GM19467 (cell line): ENCODE results near the gene SFXN5.
A peak's percentile ranks its signal among the peaks of the same experiment; 100 is the strongest.
"Not testable (repeated sequence)": the region's sequence is repeated elsewhere in the genome, so short reads cannot be mapped to it uniquely, and the experiment has no call there.

Source experiments
- ATAC-seq: cut with Tn5 transposase; IDR thresholded peaks from one replicate; pipeline ENCODE4 v1.9.1; 2021; ENCODE audit warnings: mild to moderate bottlenecking, moderate library complexity; ENCODE audit not compliant: unreplicated experiment

The SFXN5 gene

DNA sequence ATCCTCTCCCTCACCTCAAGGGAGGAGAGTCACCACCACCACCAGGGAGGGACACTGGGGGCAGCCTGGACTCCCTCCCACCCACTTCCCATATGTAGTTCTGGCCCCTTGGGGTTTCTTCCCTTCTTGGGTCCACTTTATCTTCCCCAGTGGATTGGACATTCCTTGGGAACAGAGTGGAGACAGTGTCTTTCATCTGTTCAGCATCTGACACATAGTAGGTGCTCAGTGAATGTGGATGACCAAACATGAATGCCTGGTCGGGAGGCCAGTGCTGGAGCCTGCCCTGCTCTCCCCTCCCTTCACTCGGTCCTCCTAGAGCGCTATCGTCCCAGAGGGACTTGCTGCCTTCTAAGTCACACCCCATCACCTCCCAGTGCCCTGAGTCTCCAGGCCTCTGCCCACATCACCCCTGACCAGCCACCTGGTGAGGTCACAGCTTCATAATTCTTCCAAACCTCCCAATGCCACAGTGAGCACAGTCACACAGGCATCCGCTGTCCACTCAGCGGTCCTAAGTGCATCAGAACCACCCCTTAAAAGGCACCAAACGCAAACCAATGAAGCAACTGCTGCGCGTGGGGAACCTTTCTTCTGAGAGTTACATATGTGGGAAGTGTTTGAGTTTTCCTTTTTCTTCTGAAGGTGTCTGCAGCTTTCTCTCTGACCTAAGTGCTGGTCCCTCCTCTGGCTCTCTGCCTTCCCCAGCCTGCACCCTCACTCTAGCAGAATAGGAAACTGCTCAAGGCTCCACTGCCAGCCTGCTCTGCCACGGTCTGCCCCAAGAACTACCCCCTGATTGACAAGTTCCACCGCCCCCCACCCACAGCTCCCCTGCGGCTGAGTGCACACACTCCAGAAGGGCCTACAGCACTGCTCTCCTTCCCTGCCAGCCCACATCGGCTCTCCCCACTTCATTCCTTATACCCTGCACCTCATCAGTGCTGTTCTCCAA is 7.2 kb upstream of the SFXN5 start:
- no peak for ATAC-seq

DNA sequence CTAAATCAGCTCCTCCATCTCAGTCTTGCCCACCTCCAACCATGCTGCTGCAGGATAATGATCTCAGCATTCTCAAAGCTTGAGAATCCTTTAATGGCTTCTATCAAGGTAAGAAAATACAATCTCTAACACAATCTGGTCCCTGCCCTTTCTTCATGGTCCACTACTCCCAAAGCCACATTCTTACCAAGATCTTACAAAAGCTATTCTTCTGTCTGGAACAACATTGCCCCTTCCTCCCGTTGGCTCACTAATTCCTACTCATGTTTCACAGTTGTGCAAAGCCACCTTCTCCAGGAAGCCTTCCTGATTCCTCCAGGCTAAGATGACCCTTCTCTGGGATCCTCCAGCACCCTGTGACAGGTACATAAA is 5.9 kb upstream of the SFXN5 start:
- no peak for ATAC-seq

DNA sequence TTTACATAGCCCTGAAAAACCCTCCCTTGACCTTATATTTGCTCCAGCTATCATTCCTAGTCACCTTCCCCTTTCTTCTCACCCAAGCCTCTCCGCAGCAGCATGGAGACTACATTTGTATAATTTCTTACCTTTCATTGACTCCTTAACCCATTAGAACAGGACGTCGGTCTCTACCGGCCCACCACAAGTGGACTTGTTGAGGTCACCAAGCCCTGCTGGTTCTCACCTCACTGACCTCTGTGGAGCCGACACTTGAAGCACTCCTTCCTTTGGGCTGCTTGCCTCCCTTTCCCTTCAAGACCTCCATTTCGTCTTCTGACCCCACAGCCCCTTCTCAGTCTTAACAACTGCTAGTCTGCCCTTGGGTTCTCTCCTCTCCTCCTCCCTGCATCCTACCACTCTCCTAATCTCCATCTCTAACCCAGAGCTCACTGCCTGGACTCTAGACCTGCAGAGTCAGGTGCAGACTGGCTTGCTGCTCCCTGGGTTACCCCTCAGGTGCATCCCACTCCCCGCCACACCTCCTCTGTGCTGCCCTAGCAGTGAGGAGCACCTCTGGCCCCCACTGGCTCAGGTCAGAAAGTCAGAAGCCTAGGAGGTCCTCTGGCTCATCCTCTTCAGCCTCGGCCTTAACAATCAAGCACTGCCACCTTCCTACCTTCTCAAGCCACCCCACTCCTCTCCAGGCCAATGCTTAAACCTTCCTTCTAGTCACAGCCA is 5.3 kb upstream of the SFXN5 start:
- no peak for ATAC-seq

DNA sequence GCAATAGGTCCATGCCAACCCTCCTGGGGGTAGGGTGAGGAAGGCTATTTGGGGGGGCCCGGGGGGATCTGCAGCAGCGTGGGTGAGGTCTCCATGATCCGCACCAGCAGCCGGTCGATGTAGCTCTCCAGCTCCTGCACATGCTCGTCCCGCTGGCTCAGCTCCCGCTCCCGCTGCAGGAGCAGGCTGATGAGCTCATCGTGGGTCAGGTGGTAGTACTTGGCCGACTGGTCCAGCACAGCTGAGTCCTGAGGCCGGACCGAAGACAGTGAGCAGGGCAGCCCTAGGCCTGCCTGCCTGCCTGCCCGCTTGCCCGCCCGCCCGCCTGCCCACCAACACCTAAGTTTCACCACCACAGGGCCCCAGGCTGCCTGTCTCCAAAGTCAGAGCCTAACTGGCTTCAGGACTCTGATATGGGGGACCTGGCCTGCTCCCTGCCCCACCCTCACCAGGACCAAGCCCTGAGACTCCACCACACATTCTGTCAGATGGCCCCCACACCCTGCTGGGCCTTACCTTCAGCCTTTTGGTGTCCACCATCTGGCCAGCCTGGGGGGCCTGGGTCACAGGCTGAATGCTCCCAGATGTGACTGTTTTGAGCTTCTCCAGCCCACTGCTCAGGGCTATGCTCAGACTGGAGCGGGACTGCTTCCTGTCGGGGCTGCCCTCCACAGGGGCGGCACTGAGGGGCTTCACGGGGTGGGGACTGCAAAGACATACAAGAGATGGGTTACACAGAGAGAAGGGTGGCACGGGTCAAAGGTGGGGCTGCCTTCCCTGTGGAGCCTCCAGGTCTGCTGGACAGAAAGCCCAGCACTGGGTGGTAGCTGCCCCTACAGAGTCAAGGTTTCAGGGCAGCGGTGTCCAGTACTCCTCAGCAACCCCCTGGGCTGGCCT is 4.2 kb upstream of the SFXN5 start:
- ATAC-seq, result no peak

DNA sequence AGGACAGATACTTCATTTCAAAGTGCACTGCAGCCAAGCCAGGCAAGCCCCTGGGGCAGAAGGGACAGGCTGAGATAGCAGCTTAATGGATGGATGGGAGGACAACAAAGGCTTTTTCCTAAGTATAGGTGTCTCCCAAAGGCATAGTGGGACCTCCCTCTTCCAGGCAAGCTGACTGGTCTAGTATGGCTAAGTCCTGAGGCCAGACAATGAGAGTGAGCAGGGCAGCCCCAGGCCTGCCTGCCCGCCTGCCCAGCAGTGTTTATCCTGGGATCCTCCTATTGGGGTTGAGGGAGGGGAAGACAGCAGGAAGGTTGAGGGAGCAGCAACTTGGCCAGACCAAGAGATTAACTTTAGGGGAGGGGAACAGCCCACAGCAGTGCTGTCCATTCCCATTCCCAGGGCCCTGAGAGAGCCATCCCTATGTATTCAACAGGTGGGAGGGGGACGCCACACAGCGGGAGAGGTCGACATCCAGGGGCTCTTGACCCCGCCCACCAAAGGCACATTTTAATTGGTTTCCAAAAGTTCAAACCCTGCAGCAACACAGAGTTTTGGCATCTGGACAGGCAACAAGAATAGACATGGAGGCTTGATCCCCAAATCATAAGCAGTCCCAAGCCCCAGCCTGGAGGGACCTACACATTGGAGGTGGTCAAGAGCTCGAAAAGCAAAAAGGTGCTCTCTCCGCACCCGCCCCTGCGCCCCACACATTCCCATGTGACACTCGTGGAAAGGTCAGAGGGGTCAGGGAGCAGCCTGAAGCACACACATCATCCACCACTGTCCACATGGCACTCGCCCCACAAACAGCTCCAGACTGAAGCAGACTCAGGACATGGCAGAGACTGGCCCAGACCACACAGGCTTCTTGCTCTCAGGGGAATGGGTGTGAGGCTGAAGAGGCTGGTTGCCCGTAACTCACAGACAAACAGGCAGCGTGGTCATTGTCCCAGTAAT is 2.9 kb upstream of the SFXN5 start:
- no peak for ATAC-seq

DNA sequence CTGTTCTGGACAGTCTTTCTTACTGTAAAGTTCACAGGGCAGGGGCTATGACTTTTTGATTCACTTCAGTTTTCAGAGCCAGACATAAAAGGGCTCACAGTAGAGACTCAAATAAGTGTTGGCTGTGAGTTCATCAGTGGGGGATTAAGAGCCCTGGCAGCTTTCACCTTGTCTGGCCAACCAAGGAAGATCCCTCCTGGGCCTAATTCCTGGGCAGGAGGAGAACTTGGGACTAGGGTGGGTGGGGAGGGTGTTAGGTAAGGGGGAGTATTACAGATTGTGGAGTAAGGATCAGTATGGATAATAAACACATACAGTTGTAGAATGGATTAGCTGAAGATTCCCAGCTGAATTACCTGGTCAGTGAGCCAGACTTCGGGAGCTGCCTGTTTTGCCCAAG is 904 bp upstream of the SFXN5 start:
- ATAC-seq, result no peak

DNA sequence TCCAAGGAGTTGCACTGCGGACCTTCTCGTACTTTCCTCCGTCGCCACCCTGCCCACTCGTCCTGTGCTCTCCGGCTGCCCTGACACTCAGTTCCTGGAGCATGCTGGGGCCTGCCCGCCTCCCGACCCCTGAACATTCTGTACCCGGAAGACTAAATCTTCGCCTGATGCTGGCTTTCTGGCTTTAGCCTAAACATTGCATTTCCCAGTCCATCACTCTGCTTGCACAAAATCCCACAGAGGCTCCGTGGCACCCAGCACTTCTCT is 550 bp upstream of the SFXN5 start:
- no peak for ATAC-seq

DNA sequence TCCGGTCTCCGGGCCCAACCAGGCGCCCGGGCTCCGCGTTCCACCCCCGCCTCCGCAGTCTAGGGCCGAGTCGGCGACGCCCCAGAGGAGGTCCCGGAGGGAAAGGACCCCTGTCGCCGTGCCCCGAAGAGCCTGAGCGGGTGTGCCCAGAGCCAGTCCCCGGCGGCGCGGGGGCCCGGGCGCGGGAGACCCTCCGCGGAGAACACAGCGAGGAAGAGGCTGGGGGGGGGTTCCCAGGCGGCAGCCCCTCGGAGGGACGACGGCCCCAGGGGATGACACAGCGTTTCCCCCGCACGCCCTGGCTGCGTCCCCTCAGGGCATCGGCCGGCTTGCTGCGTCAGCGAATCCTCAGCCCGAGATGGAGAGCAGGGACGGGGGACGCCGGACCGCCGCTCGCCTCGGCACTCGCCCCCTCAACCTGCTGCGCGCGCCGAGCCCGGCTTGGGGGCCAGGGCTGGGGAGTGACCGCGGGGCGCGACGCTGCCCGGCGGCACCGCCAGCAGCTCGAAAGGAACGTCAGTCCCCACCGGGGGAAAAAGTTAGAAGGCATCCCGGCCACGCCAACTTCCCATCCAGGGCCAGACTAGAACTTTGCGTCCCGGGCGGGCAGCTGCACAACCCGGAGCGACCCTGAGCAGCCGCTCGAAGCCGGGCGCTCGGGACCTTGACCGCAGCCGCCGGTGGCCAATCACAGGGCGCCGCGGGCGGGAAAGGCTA is 711 bp downstream of the SFXN5 start:
- ATAC-seq, result peak; percentile 21

DNA sequence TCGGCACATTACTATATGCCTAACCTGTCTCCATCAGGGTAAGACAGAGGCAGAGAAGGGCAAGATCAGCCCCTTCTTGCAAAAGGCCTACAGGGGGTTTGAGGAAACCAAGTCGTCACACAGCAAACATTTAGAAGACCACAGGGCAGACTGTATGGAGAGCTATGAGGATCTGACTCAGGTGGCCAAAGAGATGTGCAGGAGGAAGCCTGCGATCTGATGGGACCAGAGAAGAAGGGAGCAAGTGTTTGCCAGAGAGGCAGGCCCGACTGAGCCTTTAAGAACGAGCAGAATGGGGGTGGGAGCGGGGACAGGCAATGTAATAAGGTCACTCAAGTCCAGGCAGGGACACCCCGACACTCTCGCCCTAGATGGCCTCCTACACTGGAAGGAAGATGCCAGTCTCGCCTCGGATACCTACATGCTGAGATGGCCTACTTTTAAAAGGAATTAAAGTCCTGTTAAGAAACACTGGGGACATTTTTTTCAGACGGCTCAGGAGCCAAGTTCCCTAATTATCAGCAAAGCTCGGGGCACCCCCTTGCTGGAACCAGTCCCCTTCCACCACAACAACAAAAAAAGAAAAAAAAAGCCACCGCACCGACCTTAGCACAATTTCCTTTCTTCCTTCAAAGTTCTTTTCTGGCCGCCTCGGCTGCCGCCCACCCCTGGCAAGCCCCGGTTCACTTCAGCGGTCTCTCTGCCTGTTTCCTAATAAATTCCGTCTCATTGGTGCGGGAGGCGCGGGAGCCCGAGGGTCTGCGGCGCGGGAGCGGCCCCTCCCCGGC is 1.5 kb downstream of the SFXN5 start:
- no peak for ATAC-seq

DNA sequence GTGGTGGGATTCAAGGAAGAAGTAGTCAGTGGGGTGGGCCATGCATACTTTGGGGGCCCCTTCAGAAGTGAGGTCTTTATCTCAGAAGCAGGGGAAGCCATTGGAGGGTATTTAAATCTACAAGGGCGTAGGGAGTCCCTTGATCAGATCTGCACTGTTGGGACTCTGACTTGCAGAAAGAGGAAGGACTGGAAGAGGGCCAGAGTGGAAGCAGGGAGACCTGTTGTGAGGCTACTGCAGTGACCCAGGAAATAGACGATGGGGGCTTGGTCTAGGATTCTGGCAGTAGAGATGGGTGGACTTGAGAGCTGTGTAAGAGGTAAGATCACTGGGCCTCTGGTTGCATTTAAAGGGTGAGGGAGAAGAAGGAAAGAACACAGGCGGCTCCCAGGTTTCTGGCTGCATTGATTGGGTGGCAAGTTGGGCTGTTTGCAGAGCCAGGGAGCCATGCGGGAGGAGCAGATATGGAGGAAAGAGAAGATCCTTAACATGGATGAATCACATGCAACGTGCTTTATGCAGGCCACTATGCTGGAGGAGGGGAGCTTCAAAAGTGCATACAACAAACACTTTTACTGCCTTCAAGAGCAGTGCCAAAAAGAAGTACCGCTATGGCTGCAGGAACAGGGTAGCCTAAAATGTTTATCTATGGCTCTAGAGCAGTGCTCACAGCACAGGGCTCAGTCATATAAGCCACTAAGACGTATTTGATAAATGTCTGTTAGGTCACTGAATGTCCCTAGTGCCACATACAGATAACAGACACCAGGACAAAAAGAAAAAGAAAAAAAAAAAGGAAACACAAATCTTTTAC is 2.3 kb downstream of the SFXN5 start:
- no peak for ATAC-seq

DNA sequence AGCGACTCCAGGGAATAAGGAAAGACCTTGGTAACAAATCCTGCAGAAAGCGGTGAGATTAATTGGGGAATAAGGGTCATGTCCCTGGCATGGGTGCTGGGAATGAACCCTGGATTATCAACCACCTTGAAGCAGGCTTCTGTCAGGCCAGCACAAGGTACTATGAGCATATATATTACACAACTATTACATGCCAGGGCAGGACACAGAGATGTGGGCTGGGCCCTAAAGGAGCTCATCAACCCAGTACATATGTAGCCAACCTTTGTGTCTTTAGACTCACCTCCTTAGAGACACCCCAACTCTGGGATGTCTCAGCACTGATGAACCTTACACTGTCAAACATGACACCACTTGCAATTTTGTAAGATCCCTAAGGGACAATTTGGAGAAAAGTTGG is 3.4 kb downstream of the SFXN5 start:
- no peak for ATAC-seq

DNA sequence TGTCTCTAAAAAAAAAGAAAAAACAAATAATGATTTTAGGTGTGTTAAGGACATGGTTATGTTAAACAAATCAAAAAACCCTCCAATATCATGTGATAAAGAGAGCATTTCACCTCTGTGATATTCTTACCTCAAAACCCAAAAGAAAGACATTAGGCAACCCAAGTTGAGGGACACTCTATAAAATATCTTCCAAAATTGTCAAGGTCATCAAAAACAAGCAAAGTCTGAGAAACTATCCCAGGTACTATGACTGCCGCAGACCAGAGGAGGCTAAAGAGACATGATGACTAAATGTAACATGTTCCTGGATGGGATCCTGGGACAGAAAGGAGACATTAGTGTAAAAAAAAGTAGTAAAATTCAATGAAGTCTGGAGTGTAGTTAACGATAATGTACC is 4.5 kb downstream of the SFXN5 start:
- no peak for ATAC-seq

DNA sequence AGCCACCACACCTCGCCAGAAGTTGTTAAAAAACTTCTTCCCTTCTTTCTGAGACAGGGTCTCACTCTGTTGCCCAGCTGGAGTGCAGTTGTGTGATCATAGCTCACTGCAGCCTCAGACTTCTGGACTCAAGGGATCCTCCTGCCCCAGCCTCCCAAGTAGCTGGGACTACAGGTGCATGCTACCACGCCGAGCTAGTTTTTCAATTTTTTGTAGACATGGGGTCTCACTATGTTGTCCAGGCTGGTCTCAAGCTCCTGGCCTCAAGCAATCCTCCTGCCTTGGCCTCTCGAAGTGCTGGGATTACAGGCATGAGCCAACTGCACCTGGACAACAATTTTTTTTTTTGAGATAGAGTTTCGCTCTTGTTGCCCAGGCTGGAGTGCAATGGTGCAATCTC is 6.4 kb downstream of the SFXN5 start:
- not testable (repeated sequence) for ATAC-seq

DNA sequence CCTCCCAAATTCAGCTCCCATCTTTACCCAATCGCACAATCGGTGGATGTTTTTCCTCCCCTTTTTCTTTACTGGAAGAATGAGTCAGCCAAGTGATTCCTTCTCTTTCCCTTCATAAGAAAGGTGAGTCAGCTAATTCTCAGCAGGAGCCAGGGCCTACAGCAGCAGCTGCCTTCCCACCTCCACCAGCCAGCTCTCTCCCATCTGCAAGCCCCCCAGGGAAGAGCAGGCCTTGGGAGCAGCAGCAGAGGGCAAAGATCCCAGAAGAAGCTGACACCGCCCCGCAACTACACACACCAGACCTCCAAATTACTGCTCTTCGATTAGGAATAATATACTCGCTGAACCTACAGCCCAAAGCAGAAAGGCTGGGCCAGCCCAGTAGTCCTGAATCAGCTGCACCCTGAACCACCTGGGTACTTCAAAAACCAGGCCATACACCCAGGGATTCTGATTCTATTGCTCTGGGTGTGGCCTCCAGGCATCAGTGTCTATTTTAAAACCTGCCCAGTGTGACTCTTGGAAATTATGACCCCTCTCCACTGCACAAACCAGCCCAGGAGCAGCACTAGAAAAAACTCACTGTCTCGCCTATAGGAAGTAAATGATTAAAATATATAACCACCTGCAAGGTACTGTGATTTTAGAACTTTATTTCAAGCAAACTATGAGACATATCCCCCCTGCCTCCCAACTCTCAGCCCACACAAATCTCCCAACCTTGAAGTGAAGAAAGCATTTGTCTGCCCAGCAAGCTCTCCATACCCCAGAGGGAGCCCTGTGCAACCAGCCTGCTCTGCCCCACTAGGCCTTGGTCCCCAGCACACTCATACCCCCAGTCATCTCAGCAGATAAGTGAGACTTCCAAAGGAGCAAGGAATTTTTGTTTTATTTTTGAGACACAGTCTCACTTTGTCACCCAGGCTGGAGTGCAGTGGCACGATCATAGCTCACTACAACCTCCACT is 7.3 kb downstream of the SFXN5 start:
- ATAC-seq, result no peak

DNA sequence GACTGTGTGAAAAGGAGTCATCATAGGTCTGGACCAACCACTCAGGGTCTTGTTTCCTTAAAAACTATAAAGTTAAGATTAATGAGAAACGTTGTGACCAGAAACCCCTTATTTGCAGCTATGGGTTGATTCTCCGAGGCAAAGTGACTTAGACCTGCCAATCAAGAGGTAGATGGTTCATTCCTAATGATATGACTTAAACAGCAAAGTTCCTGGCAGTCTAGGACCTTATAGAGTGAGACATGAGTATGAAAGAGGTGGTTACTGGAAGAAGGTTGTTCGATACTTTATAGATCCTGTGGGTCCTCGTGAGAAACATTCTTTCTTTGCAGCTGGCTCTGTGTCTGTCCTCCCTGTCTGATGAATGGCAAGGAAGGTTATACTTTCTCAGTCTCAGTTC is 8.0 kb downstream of the SFXN5 start:
- ATAC-seq, result no peak

DNA sequence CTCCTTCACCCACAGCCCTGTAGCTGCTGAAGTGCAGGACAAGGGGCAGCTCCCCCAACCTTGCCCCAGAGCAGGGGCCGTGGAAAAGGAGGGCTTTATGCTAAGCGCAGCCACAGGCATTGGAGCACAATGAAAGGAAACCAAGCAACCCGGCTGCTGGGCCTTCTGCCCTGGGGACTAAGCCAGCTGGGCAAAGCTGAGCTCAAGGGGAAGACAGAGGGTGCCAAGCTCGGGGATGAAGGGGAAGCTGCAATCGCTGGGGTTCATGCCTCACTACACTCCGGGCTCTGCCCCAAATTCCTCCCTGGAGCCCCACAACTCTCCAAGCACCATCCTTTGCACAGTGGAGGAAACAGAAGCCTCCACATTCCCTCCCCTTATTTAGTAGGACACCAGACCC is 12.4 kb downstream of the SFXN5 start:
- no peak for ATAC-seq

DNA sequence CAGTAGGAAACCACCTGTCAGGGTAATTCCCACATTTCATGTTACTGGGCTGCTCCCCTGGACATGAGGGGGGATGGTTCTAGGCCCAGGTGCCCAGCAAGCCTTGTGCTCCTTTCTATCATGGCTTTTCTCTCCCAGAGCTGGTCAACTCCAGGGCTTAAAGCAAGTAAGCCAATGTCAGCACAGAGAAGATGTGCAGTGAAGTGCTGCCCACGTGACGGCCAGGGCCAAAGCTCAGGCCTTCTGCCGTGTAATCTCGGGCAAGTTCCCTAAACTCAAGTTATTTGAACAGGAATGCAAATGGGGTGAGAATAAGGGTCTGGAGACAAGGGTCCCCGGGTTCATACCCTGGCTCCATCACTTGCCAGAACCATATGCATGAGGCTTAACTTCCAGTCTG is 16.5 kb downstream of the SFXN5 start:
- no peak for ATAC-seq
